ENCODE measurements around the gene EIF6. TPM values are rescaled to one million over a fixed set of nuclear protein-coding genes. Genes with fewer than 3 reads are reported as not detected.
"Not testable (repeated sequence)": the region's sequence is repeated elsewhere in the genome, so short reads cannot be mapped to it uniquely, and the experiment has no call there.

EIF6 gene
- total RNA-seq, 1 donor from 2014 or later: 85.2 TPM

DNA sequence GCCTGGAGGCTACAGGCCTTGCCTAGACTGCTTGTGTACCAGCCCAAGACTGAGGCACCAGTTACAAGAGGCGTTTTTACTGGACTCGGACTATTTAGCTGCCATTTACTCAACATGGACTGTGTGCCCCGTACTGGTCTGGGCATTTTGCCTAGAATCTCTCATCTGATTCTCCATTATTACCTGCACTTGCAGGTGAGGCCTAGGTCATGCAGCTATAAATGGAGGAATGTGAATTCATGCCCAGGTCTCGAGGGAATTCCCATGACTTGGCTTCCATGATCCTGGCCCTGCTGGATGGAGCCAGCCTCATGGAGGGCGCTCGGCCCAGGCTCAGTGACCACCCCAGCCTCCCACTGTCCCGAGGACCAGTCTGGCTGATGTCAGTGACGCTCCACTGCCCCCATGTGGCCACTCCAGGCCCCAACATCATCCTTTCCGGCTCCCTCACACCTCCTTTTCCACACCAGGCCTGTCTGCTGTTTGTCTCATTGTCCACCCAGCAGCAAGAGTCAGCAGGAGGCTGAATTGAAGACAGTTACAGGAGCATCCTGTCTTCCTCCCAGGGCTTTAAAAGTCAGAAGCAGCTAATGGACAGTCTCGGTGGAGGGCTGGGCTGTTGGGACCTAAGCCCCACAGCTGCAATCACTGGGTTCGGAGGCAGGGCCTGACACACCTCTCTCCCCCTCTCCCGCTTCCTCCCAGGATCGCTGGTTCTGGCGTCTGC lies 15.4 kb downstream of the EIF6 start:
- H3K27ac Mint-ChIP-seq (ENCODE audit: unreplicated experiment): no peak overlapping the region
- peaks cover 6% of the 10 kb centered on the region for H3K27me3 Mint-ChIP-seq (ENCODE audit: unreplicated experiment)
- H3K4me1 Mint-ChIP-seq (ENCODE audit: low read depth, unreplicated experiment): no peaks in the 10 kb centered on the region
- DNase-seq: peak; percentile 90
- peaks cover 8% of the 10 kb centered on the region for H3K36me3 Mint-ChIP-seq (ENCODE audit: unreplicated experiment)
- no peak overlapping the region for H3K4me3 Mint-ChIP-seq (ENCODE audit: unreplicated experiment)
- peak; percentile 80 for TF ChIP-seq CTCF (IDR thresholded peaks at IDR 0.05; ENCODE audit: partially characterized antibody, unreplicated experiment)
- H3K9me3 Mint-ChIP-seq (ENCODE audit: unreplicated experiment): peaks cover 10% of the 10 kb centered on the region

- peaks cover 6% of the 10 kb centered on the region for H3K27me3 Mint-ChIP-seq (ENCODE audit: unreplicated experiment)
- H3K4me1 Mint-ChIP-seq (ENCODE audit: low read depth, unreplicated experiment): peaks cover 10% of the 10 kb centered on the region
- no peak for TF ChIP-seq CTCF (IDR thresholded peaks at IDR 0.05; ENCODE audit: partially characterized antibody, unreplicated experiment)
- H3K4me3 Mint-ChIP-seq (ENCODE audit: unreplicated experiment): no peak overlapping the region
- H3K36me3 Mint-ChIP-seq (ENCODE audit: unreplicated experiment): peaks cover 8% of the 10 kb centered on the region
- peaks cover 13% of the 10 kb centered on the region for H3K9me3 Mint-ChIP-seq (ENCODE audit: unreplicated experiment)
- H3K27ac Mint-ChIP-seq (ENCODE audit: unreplicated experiment): peak overlapping the region; percentile 17
- DNase-seq: no peak
These were observed 17.5 kb downstream of the EIF6 start for GRCh38 chr20:35267092-35267491.

GRCh38 chr20:35264755-35265154 lies 19.8 kb downstream of the EIF6 start:
- Mint-ChIP-seq H3K4me3 (ENCODE audit: unreplicated experiment) (no peak overlapping the region), H3K36me3 (ENCODE audit: unreplicated experiment) (peaks cover 8% of the 10 kb centered on the region), H3K4me1 (ENCODE audit: low read depth, unreplicated experiment) (peaks cover 10% of the 10 kb centered on the region), H3K27me3 (ENCODE audit: unreplicated experiment) (peaks cover 6% of the 10 kb centered on the region), H3K27ac (ENCODE audit: unreplicated experiment) (peak overlapping the region; percentile 38), H3K9me3 (ENCODE audit: unreplicated experiment) (peaks cover 9% of the 10 kb centered on the region)
- no peak for TF ChIP-seq CTCF (IDR thresholded peaks at IDR 0.05; ENCODE audit: partially characterized antibody, unreplicated experiment)
- no peak for DNase-seq

GRCh38 chr20:35263532-35264341 lies 20.8 kb downstream of the EIF6 start:
- H3K36me3 Mint-ChIP-seq (ENCODE audit: unreplicated experiment): peaks cover 8% of the 10 kb centered on the region
- H3K27ac Mint-ChIP-seq (ENCODE audit: unreplicated experiment): peak overlapping the region; percentile 90
- H3K9me3 Mint-ChIP-seq (ENCODE audit: unreplicated experiment): peaks cover 9% of the 10 kb centered on the region
- peaks cover 3% of the 10 kb centered on the region for H3K27me3 Mint-ChIP-seq (ENCODE audit: unreplicated experiment)
- peaks cover 10% of the 10 kb centered on the region for H3K4me1 Mint-ChIP-seq (ENCODE audit: low read depth, unreplicated experiment)
- TF ChIP-seq CTCF (IDR thresholded peaks at IDR 0.05; ENCODE audit: partially characterized antibody, unreplicated experiment): no peak
- H3K4me3 Mint-ChIP-seq (ENCODE audit: unreplicated experiment): peak overlapping the region; percentile 50
- DNase-seq: no peak

DNA sequence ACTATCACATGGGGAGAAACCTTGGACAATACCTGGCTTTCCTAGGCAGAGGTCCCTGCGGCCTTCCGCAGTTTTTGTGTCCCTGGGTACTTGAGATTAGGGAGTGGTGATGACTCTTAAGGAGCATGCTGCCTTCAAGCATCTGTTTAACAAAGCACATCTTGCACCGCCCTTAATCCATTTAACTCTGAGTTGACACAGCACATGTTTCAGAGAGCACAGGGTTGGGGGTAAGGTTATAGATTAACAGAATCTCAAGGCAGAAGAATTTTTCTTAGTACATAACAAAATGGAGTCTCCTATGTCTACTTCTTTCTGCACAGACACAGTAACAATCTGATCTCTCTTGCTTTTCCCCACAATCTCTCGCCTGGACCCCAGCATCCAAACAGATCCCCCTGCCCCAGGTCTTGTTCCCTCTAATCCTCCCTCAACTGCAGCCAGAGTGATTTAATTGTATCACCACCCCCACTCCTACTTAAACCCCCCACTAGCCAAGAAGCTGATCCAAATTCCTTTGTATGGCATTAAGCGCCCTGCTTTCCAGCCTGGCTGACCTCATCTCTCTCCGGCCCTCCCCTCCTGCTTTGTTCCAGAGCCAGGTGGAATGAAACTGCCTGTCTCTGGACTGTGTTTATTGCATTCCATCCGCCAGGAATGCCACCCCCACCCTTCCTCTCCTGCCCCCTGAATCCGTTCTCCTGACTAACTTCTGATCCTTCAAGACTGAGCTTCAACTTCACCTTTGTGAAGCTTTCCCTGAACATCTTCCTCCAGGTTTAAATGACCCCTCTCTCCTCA lies 21.6 kb downstream of the EIF6 start:
- peak overlapping the region; percentile 90 for H3K27ac Mint-ChIP-seq (ENCODE audit: unreplicated experiment)
- DNase-seq; H3K4me1 Mint-ChIP-seq (ENCODE audit: low read depth, unreplicated experiment); H3K9me3 Mint-ChIP-seq (ENCODE audit: unreplicated experiment); H3K27me3 Mint-ChIP-seq (ENCODE audit: unreplicated experiment); H3K36me3 Mint-ChIP-seq (ENCODE audit: unreplicated experiment): not testable (repeated sequence)
- H3K4me3 Mint-ChIP-seq (ENCODE audit: unreplicated experiment): peak overlapping the region; percentile 50

GRCh38 chr20:35262321-35262720 lies 22.3 kb downstream of the EIF6 start:
- not testable (repeated sequence) for DNase-seq; H3K4me1 Mint-ChIP-seq (ENCODE audit: low read depth, unreplicated experiment); H3K4me3 Mint-ChIP-seq (ENCODE audit: unreplicated experiment); H3K27ac Mint-ChIP-seq (ENCODE audit: unreplicated experiment); H3K36me3 Mint-ChIP-seq (ENCODE audit: unreplicated experiment); H3K9me3 Mint-ChIP-seq (ENCODE audit: unreplicated experiment); H3K27me3 Mint-ChIP-seq (ENCODE audit: unreplicated experiment)
